GM10847 (cell line): Measurements from ENCODE around the gene PREP.

Experiments
- POLR2A ChIP-seq: IDR thresholded peaks from 2 replicates; pipeline ENCODE4 v1.6.1; 2011; ENCODE audit not compliant: insufficient read length; ENCODE audit errors: extremely low read depth

The PREP gene

GRCh38 chr6:105235155-105235554 is 167.7 kb downstream of the PREP start:
- no peak for TF ChIP-seq POLR2A
